ENCODE data around the gene ARID5B. TPM values are rescaled to one million over a fixed set of nuclear protein-coding genes. Genes with fewer than 3 reads are reported as not detected.

ARID5B gene
- total RNA-seq, 1 experiment from 2014 or later = 0.04 TPM

DNA sequence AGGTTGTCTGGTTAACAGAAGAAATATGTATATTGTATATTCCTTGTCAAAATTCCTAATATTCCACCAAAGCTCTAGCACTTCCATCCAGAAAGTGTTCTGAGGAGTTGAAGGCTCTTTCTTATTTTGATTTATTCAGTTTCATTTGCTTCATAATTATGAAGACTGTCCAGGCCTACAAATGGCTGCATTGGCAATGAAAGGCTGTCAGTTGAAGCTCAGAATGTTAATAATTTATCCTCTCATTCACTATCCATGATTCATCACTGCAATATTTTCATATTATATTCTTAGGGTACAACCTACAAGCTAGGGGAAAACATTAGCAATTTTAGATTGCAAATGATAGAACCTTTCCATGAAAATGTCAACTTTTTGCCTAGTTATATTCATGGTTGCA, 57.3 kb downstream of the ARID5B start:
- H4K20me1 ChIP-seq (ENCODE audit: control insufficient read depth, insufficient read depth, insufficient read length) = no peaks in the 10 kb centered on the region
- no peak overlapping the region for H3K18ac ChIP-seq (ENCODE audit: insufficient read length, low read depth, low read length)
- no peak overlapping the region for H2BK5ac ChIP-seq (ENCODE audit: insufficient read length, low read length)
- no peak for DNase-seq
- Mint-ChIP-seq H3K36me3 (ENCODE audit: insufficient read depth in 1 of 3, low read depth in 3 of 3) (no peaks in the 10 kb centered on the region; a peak in 1 of 7 replicates), H3K4me3 (no peak overlapping the region), H3K27me3 (ENCODE audit: low read depth) (peaks cover 1% of the 10 kb centered on the region; the same call in 1 of the 2 replicates), H3K9me3 (no peaks in the 10 kb centered on the region), H3K4me1 (peaks cover under 1 to 2% of the 10 kb centered on the region in 2 experiments), H3K27ac (no peak overlapping the region)
- no peaks in the 10 kb centered on the region for H3K9me3 ChIP-seq (ENCODE audit: control insufficient read depth, low read depth, low read length)
- H3K4me1 ChIP-seq (ENCODE audit: insufficient read depth, low read length) = no peaks in the 10 kb centered on the region
- no peak overlapping the region for H2BK120ac ChIP-seq (ENCODE audit: low read depth, low read length, poor library complexity, severe bottlenecking)
- no peaks in the 10 kb centered on the region for H3K79me1 ChIP-seq (ENCODE audit: insufficient read depth, low read depth, low read length, poor library complexity, severe bottlenecking)
- no peak overlapping the region for H2BK12ac ChIP-seq (ENCODE audit: insufficient read length, low read depth, low read length)
- H2BK20ac ChIP-seq (ENCODE audit: low read depth, low read length, poor library complexity, severe bottlenecking) = no peak overlapping the region
- H3K23me2 ChIP-seq (ENCODE audit: insufficient read length, low read depth, low read length, poor library complexity, severe bottlenecking) = no peaks in the 10 kb centered on the region
- no peak overlapping the region for H3K23ac ChIP-seq (ENCODE audit: insufficient read length, low read depth, low read length)
- H3K4ac ChIP-seq (ENCODE audit: low read depth, low read length) = no peak overlapping the region
- H4K91ac ChIP-seq (ENCODE audit: insufficient read length, low read depth, low read length) = no peak overlapping the region
- no peak overlapping the region for H3K4me2 ChIP-seq (ENCODE audit: insufficient read depth, insufficient read length, low read length)
- H3K9ac ChIP-seq (ENCODE audit: extremely low read depth, insufficient read length, low read length) = no peak overlapping the region
- H3T11ph ChIP-seq (ENCODE audit: low read length) = no peak overlapping the region
- H2BK15ac ChIP-seq (ENCODE audit: low read depth, low read length) = no peak overlapping the region
- H2AK5ac ChIP-seq (ENCODE audit: insufficient read length, low read length) = no peak overlapping the region
- no peak overlapping the region for H2AFZ ChIP-seq (ENCODE audit: low read length)
- no peak overlapping the region for H3K27ac ChIP-seq (ENCODE audit: insufficient read length, low read depth, low read length)
- no peak overlapping the region for H4K5ac ChIP-seq (ENCODE audit: insufficient read length, low read depth, low read length)
- no peak for TF ChIP-seq CTCF (conservative IDR thresholded peaks at IDR 0.05)
- H3K14ac ChIP-seq (ENCODE audit: insufficient read depth, low read length) = no peak overlapping the region
- H4K8ac ChIP-seq (replicated peaks; ENCODE audit: insufficient read length, low read depth, low read length) = no peak overlapping the region
- H3K56ac ChIP-seq (ENCODE audit: insufficient read length, low read depth, low read length) = no peak overlapping the region
- no peaks in the 10 kb centered on the region for H3K79me2 ChIP-seq (ENCODE audit: insufficient read depth, low read length)
- H3K27me3 ChIP-seq (ENCODE audit: insufficient read depth, low read length) = no peaks in the 10 kb centered on the region
